ENCODE measurements around the gene PTH1R.

The PTH1R gene

DNA sequence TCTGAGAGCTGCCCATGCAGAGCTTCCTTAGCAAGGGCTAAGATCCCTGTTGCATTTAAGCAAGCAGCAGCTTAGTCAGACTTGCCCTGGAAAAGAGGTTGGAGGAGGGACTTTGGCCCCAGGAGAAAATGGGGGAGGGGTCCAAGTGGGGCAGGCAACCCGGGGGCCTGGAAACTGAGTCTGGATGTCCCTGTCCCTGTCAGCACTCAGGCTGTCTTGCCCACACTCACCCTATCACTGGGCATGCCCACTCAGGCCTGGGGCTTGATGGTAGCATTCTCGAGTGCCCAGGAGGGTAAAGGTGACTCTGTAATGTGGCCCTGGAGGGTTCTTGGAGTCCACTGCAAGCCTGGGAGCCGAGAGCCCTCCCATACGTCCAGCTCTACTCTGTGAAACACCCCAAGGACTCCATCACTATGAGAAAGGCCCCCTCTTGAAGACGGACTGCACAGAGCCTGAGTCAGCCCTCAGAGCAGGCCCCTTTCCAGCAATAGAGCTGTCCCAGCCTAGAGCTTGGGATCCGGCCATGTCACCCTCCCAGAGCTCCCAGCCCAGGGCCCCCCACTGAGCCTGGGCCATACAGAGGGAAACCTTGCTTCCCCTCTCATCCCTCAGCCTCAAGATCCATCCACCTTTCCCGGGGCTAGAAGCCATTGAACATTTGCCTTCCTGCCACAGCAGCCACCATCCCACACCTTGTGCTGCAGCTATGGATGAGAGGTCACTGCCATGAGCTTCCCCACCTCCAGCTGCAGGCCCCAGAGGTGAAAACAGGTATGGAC, 27.6 kb upstream of the PTH1R start:
- TF ChIP-seq, protein P1, sequence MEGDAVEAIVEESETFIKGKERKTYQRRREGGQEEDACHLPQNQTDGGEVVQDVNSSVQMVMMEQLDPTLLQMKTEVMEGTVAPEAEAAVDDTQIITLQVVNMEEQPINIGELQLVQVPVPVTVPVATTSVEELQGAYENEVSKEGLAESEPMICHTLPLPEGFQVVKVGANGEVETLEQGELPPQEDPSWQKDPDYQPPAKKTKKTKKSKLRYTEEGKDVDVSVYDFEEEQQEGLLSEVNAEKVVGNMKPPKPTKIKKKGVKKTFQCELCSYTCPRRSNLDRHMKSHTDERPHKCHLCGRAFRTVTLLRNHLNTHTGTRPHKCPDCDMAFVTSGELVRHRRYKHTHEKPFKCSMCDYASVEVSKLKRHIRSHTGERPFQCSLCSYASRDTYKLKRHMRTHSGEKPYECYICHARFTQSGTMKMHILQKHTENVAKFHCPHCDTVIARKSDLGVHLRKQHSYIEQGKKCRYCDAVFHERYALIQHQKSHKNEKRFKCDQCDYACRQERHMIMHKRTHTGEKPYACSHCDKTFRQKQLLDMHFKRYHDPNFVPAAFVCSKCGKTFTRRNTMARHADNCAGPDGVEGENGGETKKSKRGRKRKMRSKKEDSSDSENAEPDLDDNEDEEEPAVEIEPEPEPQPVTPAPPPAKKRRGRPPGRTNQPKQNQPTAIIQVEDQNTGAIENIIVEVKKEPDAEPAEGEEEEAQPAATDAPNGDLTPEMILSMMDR (IDR thresholded peaks at IDR 0.05; ENCODE audit: low read depth, low read length) = no peak
- no peak for DNase-seq (ENCODE audit: low read depth in 2 of 2)
- H3K4me3 ChIP-seq (replicated peaks in 1 of 2; ENCODE audit: low read depth in 2 of 2, low read length in 2 of 2) = no peak overlapping the region

DNA sequence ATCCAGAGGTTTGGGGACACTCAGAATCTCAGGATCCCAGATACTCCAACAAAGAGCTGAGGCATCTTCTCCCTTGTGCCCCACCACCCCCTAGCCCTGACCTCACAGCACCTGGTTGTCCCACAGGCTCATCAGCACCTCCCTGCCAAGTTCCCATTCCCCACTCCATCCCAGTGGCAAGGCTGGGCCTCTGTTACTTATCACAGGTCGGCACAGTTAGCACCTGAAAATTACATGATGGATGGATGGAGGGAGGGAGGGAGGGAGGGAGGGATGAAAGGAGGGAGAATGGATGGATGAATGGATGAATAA, 27.1 kb upstream of the PTH1R start:
- DNase-seq (ENCODE audit: low read depth in 2 of 2) = no peak
- no peak overlapping the region for H3K4me3 ChIP-seq (replicated peaks in 1 of 2; ENCODE audit: low read depth in 2 of 2, low read length in 2 of 2)
- TF ChIP-seq, protein P1 (IDR thresholded peaks at IDR 0.05; ENCODE audit: low read depth, low read length) = no peak

DNA sequence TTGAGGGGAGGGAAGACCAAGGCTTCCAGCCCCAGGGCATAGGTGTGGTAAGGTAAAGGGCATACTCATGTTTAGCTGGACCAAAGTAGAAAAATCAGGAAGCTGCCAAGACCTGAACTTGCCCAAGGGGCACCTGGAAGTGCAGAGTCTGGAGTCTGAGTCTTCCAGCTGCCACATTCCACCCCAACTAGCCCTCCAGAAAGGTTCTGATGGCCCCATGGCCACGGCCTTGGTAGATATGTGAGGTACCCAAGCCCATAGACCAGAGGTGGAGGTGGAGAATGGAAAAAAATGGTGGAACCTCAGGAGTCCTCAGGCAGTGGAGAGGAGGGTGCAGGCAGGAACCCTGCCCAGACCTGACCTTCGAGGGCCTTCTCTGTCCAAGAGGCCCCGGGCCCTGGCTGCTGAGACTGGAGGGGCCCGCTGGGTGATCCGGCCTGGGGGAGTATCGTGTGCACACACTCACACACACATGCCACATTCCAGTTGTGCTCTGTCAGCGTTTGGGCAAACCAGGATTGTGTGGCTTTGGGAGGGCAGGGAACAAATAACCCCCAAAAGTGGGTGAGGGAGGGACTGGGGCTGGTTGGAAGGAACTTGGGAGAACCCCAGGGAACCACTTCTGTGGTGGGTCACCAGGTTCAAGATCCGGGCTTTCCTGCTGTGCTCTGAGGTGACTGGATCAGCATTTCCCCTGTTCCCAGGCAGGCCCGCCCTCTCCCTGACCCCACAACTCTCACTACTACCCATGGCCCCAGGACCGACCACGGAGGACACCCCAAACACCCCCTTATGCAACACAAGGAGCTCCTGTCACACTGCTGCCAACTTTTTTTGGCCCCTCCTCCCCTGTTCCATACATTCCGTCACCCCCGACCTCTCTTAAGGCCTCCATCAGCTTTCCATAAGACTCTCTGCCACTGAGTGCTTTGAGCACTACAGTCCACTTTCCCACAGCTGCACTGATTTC, 25.9 kb upstream of the PTH1R start:
- DNase-seq (ENCODE audit: low read depth in 2 of 2) = no peak
- TF ChIP-seq, protein P1 (IDR thresholded peaks at IDR 0.05; ENCODE audit: low read depth, low read length) = no peak

DNA sequence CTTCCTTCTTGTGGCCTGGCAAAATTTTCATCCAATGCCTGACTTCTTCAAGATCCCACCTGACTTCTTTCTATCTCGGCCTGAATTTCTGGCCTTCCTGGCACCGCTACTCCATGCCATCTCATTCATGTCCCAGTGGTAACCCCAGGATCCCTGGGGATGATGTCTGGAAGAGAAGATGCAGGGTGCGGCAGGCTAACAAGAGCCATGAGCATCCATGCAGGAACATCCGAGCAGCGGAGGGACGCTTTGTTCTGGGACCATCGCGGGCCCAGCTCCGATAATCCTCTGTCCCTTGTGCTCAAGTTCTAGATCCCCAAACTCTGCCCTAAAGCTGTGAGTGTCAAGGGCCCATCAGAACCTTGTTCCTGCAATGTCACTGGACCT, 25.2 kb upstream of the PTH1R start:
- no peak for DNase-seq (ENCODE audit: low read depth in 2 of 2)

More for the DNA sequence above, 25.9 kb upstream of the PTH1R start:
- H3K4me3 ChIP-seq (replicated peaks in 1 of 2; ENCODE audit: low read depth in 2 of 2, low read length in 2 of 2) = no peak overlapping the region

GRCh38 chr3:46852839-46853355, 24.6 kb upstream of the PTH1R start:
- TF ChIP-seq, protein P1 (IDR thresholded peaks at IDR 0.05; ENCODE audit: low read depth, low read length) = no peak
- no peak overlapping the region for H3K4me3 ChIP-seq (replicated peaks in 1 of 2; ENCODE audit: low read depth in 2 of 2, low read length in 2 of 2)
- no peak for DNase-seq (ENCODE audit: low read depth in 2 of 2)

More for the DNA sequence above, 25.2 kb upstream of the PTH1R start:
- TF ChIP-seq, protein P1 (IDR thresholded peaks at IDR 0.05; ENCODE audit: low read depth, low read length) = no peak
- H3K4me3 ChIP-seq (replicated peaks in 1 of 2; ENCODE audit: low read depth in 2 of 2, low read length in 2 of 2) = no peak overlapping the region

DNA sequence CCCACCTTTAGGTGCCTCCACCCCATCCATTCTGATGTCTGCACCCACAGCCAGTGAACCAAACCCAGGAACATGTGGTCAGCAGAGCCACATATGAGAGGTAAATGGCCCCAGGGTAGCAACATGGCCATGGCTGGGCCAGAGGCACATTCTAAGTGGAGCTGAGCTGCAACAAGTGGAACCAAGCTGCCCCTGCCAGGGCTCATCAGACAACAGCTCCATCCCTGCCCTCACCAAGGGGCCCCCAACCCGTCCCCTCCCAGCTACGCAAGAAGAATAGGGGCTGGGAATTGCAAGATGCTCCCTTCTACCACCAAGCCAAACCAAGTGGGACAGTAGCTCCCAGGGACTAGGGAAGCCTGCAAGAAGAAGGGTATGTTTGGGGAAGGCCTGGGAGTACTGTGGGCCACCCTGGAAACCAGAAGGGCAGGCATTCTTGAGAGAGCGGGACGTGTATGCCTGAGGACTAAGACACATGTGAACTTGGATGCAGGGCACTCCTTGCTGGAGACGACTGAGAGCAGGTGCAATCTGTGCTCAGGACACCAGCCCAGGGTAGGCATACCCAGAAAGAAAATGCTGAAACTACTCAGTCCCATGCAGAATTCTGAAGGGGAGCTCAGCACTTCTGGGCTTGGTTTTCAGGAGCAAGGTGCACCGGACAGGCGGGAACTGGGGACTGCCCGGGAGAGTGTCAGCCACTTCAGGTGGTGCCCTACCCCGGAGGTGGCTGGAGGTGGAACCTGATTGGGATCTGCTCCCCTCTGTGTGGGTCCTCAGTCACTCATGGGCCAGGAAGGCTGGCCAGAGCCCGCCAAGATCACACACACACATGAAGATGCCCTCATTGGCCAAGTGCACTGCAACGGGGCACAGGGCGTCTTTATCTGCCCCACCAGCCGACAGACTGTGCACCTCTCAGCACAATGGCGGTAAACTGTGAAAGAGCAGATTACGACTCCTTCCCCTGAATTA, 23.8 kb upstream of the PTH1R start:
- no peak overlapping the region for H3K4me3 ChIP-seq (replicated peaks in 1 of 2; ENCODE audit: low read depth in 2 of 2, low read length in 2 of 2)
- TF ChIP-seq, protein P1 (IDR thresholded peaks at IDR 0.05; ENCODE audit: low read depth, low read length) = no peak
- DNase-seq (ENCODE audit: low read depth in 2 of 2) = no peak

Data from cardiac fibroblast (primary cell).